Heart left ventricle (tissue), 16 donors: Measurements from ENCODE around the gene ATP8A1. TPM values are rescaled to one million over a fixed set of nuclear protein-coding genes. Genes with fewer than 3 reads are reported as not detected.
"Not testable (repeated sequence)": the region's sequence is repeated elsewhere in the genome, so short reads cannot be mapped to it uniquely, and the experiment has no call there.

Experiments used
- ATAC-seq, 4 donors: fragments of 200-7000 bp; cut with Tn5 transposase; one replicate each; pipeline ENCODE4 v1.9.1; 2020 to 2022; ENCODE audit warnings: moderate library complexity in 4 of 4, mild to moderate bottlenecking in 3 of 4, moderate number of reproducible peaks in 1 of 4
- DNase-seq, 5 donors: peaks; one replicate each; pipeline ENCODE4 v3.0.0-alpha.2; 2020
- H3K27ac ChIP-seq, 12 donors: fragments of 200-600 bp; sonication (generic) in 4 of 12; one replicate each; pipeline versions ENCODE4 v1.5.0 to v1.8.0; 2016 to 2022; ENCODE audit warnings: mild to moderate bottlenecking in 2 of 12
- H3K27me3 ChIP-seq, 9 donors: fragments of 200-600 bp; sonication (generic) in 2 of 9; one replicate each; pipeline versions ENCODE4 v1.5.1 to v1.8.0; 2016 to 2022; ENCODE audit warnings: mild to moderate bottlenecking in 3 of 9
- H3K36me3 ChIP-seq, 9 donors: fragments of 200-600 bp; sonication (generic) in 2 of 9; one replicate each; pipeline versions ENCODE4 v1.5.0 to v1.8.0; 2018 to 2022; ENCODE audit warnings: mild to moderate bottlenecking in 2 of 9
- H3K4me1 ChIP-seq, 12 donors: fragments of 200-600 bp; sonication (generic) in 4 of 12; one replicate each; pipeline versions ENCODE4 v1.5.0 to v1.8.0; 2016 to 2022; ENCODE audit warnings: mild to moderate bottlenecking in 3 of 12
- H3K4me3 ChIP-seq, 12 donors: fragments of 200-600 bp; sonication (generic) in 4 of 12; one replicate each; pipeline versions ENCODE4 v1.5.0 to v1.8.0; 2017 to 2022; ENCODE audit warnings: mild to moderate bottlenecking in 9 of 12, moderate library complexity in 4 of 12
- H3K9me3 ChIP-seq, 12 donors: fragments of 200-600 bp; sonication (generic) in 4 of 12; one replicate each; pipeline versions ENCODE4 v1.5.0 to v1.8.0; 2016 to 2022; ENCODE audit warnings: mild to moderate bottlenecking in 1 of 12
- POLR2A ChIP-seq, 2 donors: fragments of 450-650 bp; IDR thresholded peaks; one replicate each; pipeline ENCODE4 v1.6.1; 2017; ENCODE audit warnings: antibody characterized with exemption in 2 of 2, mild to moderate bottlenecking in 2 of 2, moderate library complexity in 2 of 2
- WGBS, 4 donors: extraction: QIAGEN DNeasy Blood & Tissue Kit in 2 of 4; methylation state at CpG; one replicate each; pipeline versions ENCODE4 v1.1.5 to v1.1.7; 2013 to 2018; 5-methylcytosine and 5-hydroxymethylcytosine counted together
- intact Hi-C, 10 donors: fragments of 100-400 bp; cut with DNase I; formaldehyde crosslinking; loops; one replicate each; pipeline versions ENCODE4 v1.11.1 to v1.14.2; 2022
- polyA plus RNA-seq, 2 donors: library from polyadenylated mRNA; stranded (reverse); fragments of 200-250 nt; gene quantifications; one replicate each; pipeline ENCODE4 v1.2.3, GENCODE V29; 2013
- total RNA-seq, 9 donors: library from RNA; depleted of rRNA in 2 of 9; stranded (reverse); fragments of >200 nt in 2 of 9; fragmentation: NEBNext Ultra II Directional in 3 of 9; extraction: Animal tissue kit (Norgen Biotek cat#: 25700) in 3 of 9; gene quantifications; one replicate each; pipeline versions ENCODE4 v1.1.0 to v1.2.4, GENCODE V29; 2016 to 2023
- TF ChIP-seq, protein P1 (sequence below), 12 donors: fragments of 200-600 bp; sonication (generic) in 4 of 12; IDR thresholded peaks; one replicate each; pipeline versions ENCODE4 v1.5.0 to v1.8.0; 2018 to 2022; ENCODE audit warnings: antibody characterized with exemption in 12 of 12, mild to moderate bottlenecking in 5 of 12
- donor health status: ischemic (EF 13 %, LVEDD 7.1; RV severe dilation, severe dysfunction).
- donor health status: healthy with polysubstance abuse.
- donor health status: DM: no; HTN: yes; CAD: no.
- donor health status: DM: no; HTN: no; CAD: no.
- donor health status: ischemic (EF 25% LVEDD 6.9; RV normal size, moderate dysfunction).
- donor health status: ischemic (EF 25% LVEDD 5.7; RV mildly dilated, moderate dysfunction).
- donor health status: healthy.
- donor health status: DM: yes; HTN: yes; CAD: no.
- donor health status: ischemic (EF 35%, LVEDD 5.7; RV mildly dilated, moderate dysfunction).
- donor health status: nonischemic (EF 11% LVEDD 7.7; RV severe dilation, severe dysfunction).
- donor health status: DM: yes; HTN: yes; CAD: no.
- donor health status: PGD.
- donor health status: ischemic (EF 29% LVEDD 5.4; RV normal size, mild dysfunction).
- donor health status: nonischemic (EF 23%, LVEDD 6.1; RV moderate dilation, normal function).

ATP8A1 gene
- total and polyA plus RNA-seq, 11 donors, result 4.6 to 29.7 (median 16.2) TPM

DNA sequence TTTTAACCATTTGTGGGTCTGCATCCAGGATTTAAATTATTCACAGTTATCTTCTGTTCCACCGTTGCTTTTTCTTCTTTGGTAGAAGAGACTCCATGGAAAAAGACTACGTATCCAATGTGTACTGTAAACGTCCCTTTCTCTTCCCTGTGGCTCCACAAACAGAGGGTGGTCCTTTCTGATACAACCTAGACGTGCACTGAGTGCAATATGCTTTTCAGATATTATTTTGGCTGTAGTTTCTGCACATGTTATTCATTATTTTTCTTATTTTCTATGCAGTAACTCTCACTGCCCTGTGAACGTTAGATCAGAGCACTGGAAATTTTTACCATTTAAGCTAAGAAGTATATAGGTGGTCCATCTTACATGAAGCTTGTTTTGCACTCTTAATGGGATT lies 186.9 kb downstream of the ATP8A1 start:
- 83 to 86% (median 83%) methylated on average over 5 of the region's 5 CpGs for WGBS, 4 donors
- ATAC-seq (no peak), DNase-seq (no peak)
- intact Hi-C loops, result no loop called here
- TF ChIP-seq POLR2A (IDR thresholded peaks at IDR 0.05), result no peak
- TF ChIP-seq, protein P1, sequence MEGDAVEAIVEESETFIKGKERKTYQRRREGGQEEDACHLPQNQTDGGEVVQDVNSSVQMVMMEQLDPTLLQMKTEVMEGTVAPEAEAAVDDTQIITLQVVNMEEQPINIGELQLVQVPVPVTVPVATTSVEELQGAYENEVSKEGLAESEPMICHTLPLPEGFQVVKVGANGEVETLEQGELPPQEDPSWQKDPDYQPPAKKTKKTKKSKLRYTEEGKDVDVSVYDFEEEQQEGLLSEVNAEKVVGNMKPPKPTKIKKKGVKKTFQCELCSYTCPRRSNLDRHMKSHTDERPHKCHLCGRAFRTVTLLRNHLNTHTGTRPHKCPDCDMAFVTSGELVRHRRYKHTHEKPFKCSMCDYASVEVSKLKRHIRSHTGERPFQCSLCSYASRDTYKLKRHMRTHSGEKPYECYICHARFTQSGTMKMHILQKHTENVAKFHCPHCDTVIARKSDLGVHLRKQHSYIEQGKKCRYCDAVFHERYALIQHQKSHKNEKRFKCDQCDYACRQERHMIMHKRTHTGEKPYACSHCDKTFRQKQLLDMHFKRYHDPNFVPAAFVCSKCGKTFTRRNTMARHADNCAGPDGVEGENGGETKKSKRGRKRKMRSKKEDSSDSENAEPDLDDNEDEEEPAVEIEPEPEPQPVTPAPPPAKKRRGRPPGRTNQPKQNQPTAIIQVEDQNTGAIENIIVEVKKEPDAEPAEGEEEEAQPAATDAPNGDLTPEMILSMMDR (IDR thresholded peaks at IDR 0.05), result no peak
- Histone ChIP-seq H3K36me3 (no peaks in the 10 kb centered on the region), H3K27me3 (no peaks in the 10 kb centered on the region), H3K27ac (no peak overlapping the region), H3K4me3 (no peak overlapping the region), H3K9me3 (no peaks in the 10 kb centered on the region), H3K4me1 (no peaks in the 10 kb centered on the region)

DNA sequence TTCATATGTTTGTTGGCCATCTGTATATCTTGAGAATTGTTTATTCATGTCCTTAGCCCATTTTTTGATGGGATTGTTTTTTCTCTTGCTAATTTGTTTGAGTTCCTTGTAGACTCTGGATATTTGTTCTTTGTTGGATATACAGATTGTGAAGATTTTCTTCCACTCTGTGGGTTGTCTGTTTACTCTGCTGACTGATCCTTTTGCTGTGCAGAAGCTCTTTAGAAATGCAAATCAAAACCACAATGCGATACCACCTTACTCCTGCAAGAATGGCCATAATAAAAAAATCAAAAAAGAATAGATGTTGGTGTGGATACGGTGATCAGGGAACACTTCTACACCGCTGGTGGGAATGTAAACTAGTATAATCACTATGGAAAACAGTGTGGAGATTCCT lies 189.1 kb downstream of the ATP8A1 start:
- H3K4me1 ChIP-seq, intact Hi-C loops, H3K27me3 ChIP-seq, H3K27ac ChIP-seq, H3K9me3 ChIP-seq, ATAC-seq, H3K4me3 ChIP-seq, DNase-seq: not testable (repeated sequence)
- peaks cover 0 to 17% (median 6%) of the 10 kb centered on the region in 9 donors for H3K36me3 ChIP-seq
- WGBS, 4 donors, result 87 to 92% (median 89%) methylated on average over 3 of the region's 3 CpGs

DNA sequence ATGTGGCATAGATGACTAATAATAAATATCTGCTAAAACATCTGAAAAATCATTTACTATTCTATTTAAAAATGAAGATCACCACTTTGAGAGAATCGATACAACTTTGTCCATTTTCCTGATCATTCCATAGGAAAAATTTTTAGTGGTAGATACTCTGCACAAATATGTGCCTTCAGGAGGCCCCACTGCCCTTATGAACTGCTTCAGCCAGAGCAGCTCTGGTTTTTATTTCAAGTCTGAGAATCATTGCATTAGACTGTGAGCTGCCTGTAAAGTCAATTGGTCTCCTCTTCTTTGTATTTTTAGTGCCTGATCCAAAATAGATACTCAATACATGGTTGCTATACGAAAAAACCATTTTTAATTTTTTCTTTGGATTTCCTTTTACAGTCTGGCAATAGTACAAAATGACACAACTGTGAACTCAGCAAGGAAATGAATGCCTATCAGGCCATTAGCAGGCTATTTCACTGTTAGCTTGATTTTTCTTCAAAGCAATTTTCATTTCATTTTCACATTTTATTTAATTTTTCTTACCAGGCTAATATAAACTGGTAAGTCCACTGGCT lies 190.5 kb downstream of the ATP8A1 start:
- H3K27ac ChIP-seq, result no peak overlapping the region
- no peak overlapping the region for H3K4me3 ChIP-seq
- H3K4me1 ChIP-seq, result no peaks in the 10 kb centered on the region
- H3K27me3 ChIP-seq, result no peaks in the 10 kb centered on the region
- peaks cover 0 to 10% (median 0%) of the 10 kb centered on the region in 12 donors for H3K9me3 ChIP-seq
- DNase-seq, result no peak
- TF ChIP-seq POLR2A (IDR thresholded peaks at IDR 0.05), result no peak
- TF ChIP-seq, protein P1 (IDR thresholded peaks at IDR 0.05), result no peak
- peaks cover 0 to 21% (median 6%) of the 10 kb centered on the region in 9 donors for H3K36me3 ChIP-seq
- 66 to 75% (median 72%) methylated on average over 2 of the region's 2 CpGs for WGBS, 4 donors
- ATAC-seq, result no peak
- intact Hi-C loops, result no loop called here

DNA sequence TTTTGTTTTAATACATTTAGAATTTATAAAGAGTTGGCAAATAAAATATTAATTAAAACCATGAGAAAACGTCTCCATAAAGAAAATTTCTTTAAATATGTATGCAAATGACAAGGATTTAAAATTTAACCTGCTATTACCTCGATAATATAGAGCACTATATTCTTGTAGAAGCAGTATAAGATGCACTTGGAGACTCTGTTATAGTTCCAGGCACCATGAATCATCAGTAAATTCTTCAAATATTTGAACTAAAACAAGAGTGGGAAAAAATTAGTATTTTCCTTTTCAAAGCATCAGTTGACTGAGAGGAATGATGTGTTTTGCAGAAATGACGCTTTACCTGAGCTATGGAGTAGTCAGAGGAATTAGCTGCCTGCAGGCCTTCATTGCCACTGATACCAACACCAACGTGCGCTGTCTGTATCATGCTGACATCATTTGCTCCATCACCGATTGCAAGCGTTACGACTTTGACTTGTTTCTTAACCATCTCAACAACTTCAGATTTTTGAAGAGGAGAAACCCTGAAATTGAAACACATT lies 192.3 kb downstream of the ATP8A1 start:
- Histone ChIP-seq H3K27ac (no peak overlapping the region), H3K4me3 (no peak overlapping the region), H3K36me3 (peaks cover 0 to 21% (median 6%) of the 10 kb centered on the region in 9 donors), H3K27me3 (no peaks in the 10 kb centered on the region), H3K9me3 (peaks cover 0 to 10% (median 0%) of the 10 kb centered on the region in 12 donors), H3K4me1 (no peaks in the 10 kb centered on the region)
- TF ChIP-seq POLR2A (IDR thresholded peaks at IDR 0.05), result no peak
- TF ChIP-seq, protein P1 (IDR thresholded peaks at IDR 0.05), result no peak
- intact Hi-C loops, result no loop called here
- no peak for ATAC-seq
- WGBS, 4 donors, result 89 to 92% (median 89%) methylated on average over 8 of the region's 8 CpGs
- no peak for DNase-seq

DNA sequence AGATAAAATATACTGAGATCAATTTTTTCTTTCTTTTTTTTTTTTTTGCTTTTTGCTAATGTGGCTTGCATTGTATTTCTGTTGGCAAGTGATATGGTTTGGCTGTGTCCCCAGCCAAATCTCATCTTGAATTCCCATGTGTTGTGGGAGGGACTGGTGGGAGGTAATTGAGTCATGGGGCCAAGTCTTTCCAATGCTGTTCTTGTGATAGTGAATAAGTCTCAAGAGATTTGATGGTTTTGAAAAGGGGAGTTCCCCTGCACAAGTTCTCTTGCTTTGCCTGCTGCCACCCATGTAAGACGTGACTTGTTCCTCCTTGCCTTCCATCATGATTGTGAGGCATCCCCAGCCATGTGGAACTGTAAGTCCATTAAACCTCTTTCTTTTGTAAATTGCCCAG lies 195.7 kb downstream of the ATP8A1 start:
- Histone ChIP-seq H3K36me3 (peaks cover 0 to 21% (median 6%) of the 10 kb centered on the region in 9 donors), H3K9me3 (peaks cover 0 to 10% (median 0%) of the 10 kb centered on the region in 12 donors)
- H3K4me1 ChIP-seq, intact Hi-C loops, H3K4me3 ChIP-seq, DNase-seq, H3K27me3 ChIP-seq, H3K27ac ChIP-seq, ATAC-seq: not testable (repeated sequence)
- 40 to 68% (median 52%) methylated on average over 1 of the region's 1 CpG for WGBS, 4 donors
